Breast epithelium (tissue), 3 donors: ENCODE results near the gene MOB4.

Experiments
- POLR2A ChIP-seq: fragments of 450-650 bp; IDR thresholded peaks from one replicate; pipeline ENCODE4 v1.6.1; 2016; ENCODE audit warnings: antibody characterized with exemption, mild to moderate bottlenecking, moderate library complexity
- POLR2AphosphoS5 ChIP-seq, 3 donors: sonication (generic); formaldehyde crosslinking; IDR thresholded peaks; one replicate each; pipeline ENCODE4 v1.6.1; 2017; ENCODE audit warnings: antibody characterized with exemption in 3 of 3

GRCh38 chr2:197515315-197515738 is 539 bp upstream of the MOB4 start:
- TF ChIP-seq POLR2A = no peak
- no peak for TF ChIP-seq POLR2AphosphoS5 (IDR thresholded peaks at IDR 0.05)
